Cardiac fibroblast (primary cell): Measurements from ENCODE around the gene HSD17B11.
A peak's percentile ranks its signal among the peaks of the same experiment; 100 is the strongest.
"Not testable (repeated sequence)": the region's sequence is repeated elsewhere in the genome, so short reads cannot be mapped to it uniquely, and the experiment has no call there.

Source experiments
- DNase-seq, 2 donors: peaks; one replicate each; pipeline versions ENCODE4 v3.0.0 to v3.0.0-alpha.2; 2010; ENCODE audit warnings: low read depth in 2 of 2
- H3K4me3 ChIP-seq, 2 donors: replicated peaks in 1 of 2; 1 replicate in 1 of 2; 2 replicates in 1 of 2; pipeline ENCODE4 v1.5.1; 2011; ENCODE audit warnings: low read depth in 2 of 2, low read length in 2 of 2, mild to moderate bottlenecking in 2 of 2, moderate library complexity in 1 of 2
- CTCF ChIP-seq: IDR thresholded peaks from one replicate; pipeline ENCODE4 v1.5.1; 2011; ENCODE audit warnings: low read depth, mild to moderate bottlenecking, low read length, inconsistent platforms

The HSD17B11 gene

GRCh38 chr4:87425711-87426110 lies 34.7 kb upstream of the HSD17B11 start:
- no peak for TF ChIP-seq CTCF
- DNase-seq = peak in 1 of 2 donors; percentile 7
- no peak overlapping the region for H3K4me3 ChIP-seq

GRCh38 chr4:87424099-87424543 lies 33.1 kb upstream of the HSD17B11 start:
- peak overlapping the region in 1 of 2 donors; percentile 93 for H3K4me3 ChIP-seq
- DNase-seq = peak; percentile 10 to 30

GRCh38 chr4:87423317-87424098 lies 32.5 kb upstream of the HSD17B11 start:
- TF ChIP-seq CTCF = peak; percentile 15
- peak overlapping the region; percentile 68 to 93 for H3K4me3 ChIP-seq
- DNase-seq = peak in 1 of 2 donors; percentile 33

GRCh38 chr4:87422104-87423052 lies 31.4 kb upstream of the HSD17B11 start, which contains the start of gene NUDT9:
Gene NUDT9, plus strand, starts transcription at chr4:87422573. Its CDS starts 333 bp downstream, at chr4:87422906.
- peak; percentile 96 to 97 for DNase-seq
- peak; percentile 6 for TF ChIP-seq CTCF
- H3K4me3 ChIP-seq = peak within 1 kb of the TSS; percentile 68 to 93

GRCh38 chr4:87420276-87420830 lies 29.4 kb upstream of the HSD17B11 start:
- TF ChIP-seq CTCF = no peak
- DNase-seq = no peak
- no peak overlapping the region for H3K4me3 ChIP-seq

GRCh38 chr4:87419578-87420249 lies 28.7 kb upstream of the HSD17B11 start:
- no peak for TF ChIP-seq CTCF
- peak in 1 of 2 donors; percentile 31 for DNase-seq
- no peak overlapping the region for H3K4me3 ChIP-seq

- DNase-seq, H3K4me3 ChIP-seq: not testable (repeated sequence)
Measured at GRCh38 chr4:87418410-87418809, 27.4 kb upstream of the HSD17B11 start.
